GM23338 (cell line): ENCODE data around the gene SH3PXD2B. TPM values are rescaled to one million over a fixed set of nuclear protein-coding genes. Genes with fewer than 3 reads are reported as not detected.

Experiments
- ATAC-seq: fragments of 200-7000 bp; cut with Tn5 transposase; 3 replicates; pipeline ENCODE4 v1.9.1; 2020
- DNase-seq: peaks from one replicate; pipeline ENCODE4 v3.0.0-alpha.2; 2015; ENCODE audit warnings: low spot score
- H2AFZ ChIP-seq: fragments of 200-600 bp; sonication (generic); 2 replicates; pipeline ENCODE4 v1.8.0; 2016; ENCODE audit warnings: antibody characterized with exemption, mild to moderate bottlenecking, moderate library complexity
- H3F3A ChIP-seq: fragments of 200-600 bp; sonication (generic); replicated peaks from 2 replicates; pipeline ENCODE4 v1.8.0; 2017; ENCODE audit warnings: antibody characterized with exemption, mixed run types, low read depth
- H3K27ac ChIP-seq: fragments of 200-600 bp; sonication (generic); 2 replicates; pipeline ENCODE4 v1.6.1; 2016; ENCODE audit warnings: low read depth
- H3K27me3 ChIP-seq: fragments of 200-600 bp; sonication (generic); 2 replicates; pipeline ENCODE4 v1.8.0; 2016; ENCODE audit warnings: mild to moderate bottlenecking, mixed run types, moderate library complexity; ENCODE audit not compliant: insufficient read depth
- H3K36me3 ChIP-seq: fragments of 200-600 bp; sonication (generic); 2 replicates; pipeline ENCODE4 v1.8.0; 2016; ENCODE audit warnings: mild to moderate bottlenecking; ENCODE audit not compliant: insufficient read depth
- H3K4me1 ChIP-seq: fragments of 200-600 bp; sonication (generic); 2 replicates; pipeline ENCODE4 v1.8.0; 2016; ENCODE audit warnings: mild to moderate bottlenecking, moderate library complexity; ENCODE audit not compliant: insufficient read depth
- H3K4me2 ChIP-seq: fragments of 200-600 bp; sonication (generic); 2 replicates; pipeline ENCODE4 v1.7.1; 2017; ENCODE audit warnings: mixed run types
- H3K4me3 ChIP-seq: fragments of 200-600 bp; sonication (generic); 2 replicates; pipeline ENCODE4 v1.6.1; 2016; ENCODE audit warnings: mixed run types
- H3K79me2 ChIP-seq: fragments of 200-600 bp; sonication (generic); replicated peaks from 2 replicates; pipeline ENCODE4 v1.8.0; 2017; ENCODE audit warnings: mild to moderate bottlenecking; ENCODE audit not compliant: insufficient read depth
- H3K9me2 ChIP-seq: fragments of 200-600 bp; sonication (generic); 2 replicates; pipeline ENCODE4 v1.8.0; 2017; ENCODE audit not compliant: insufficient read depth
- H4K20me1 ChIP-seq: fragments of 200-600 bp; sonication (generic); replicated peaks from 2 replicates; pipeline ENCODE4 v1.8.0; 2017; ENCODE audit warnings: mild to moderate bottlenecking; ENCODE audit not compliant: insufficient read depth
- H3K27ac Mint-ChIP-seq: 2 replicates; pipeline ENCODE4 v1.8.0; 2020; ENCODE audit warnings: inconsistent platforms, mild to moderate bottlenecking, moderate library complexity, mixed read lengths
- H3K27me3 Mint-ChIP-seq: 3 replicates; pipeline ENCODE4 v1.8.0; 2022; ENCODE audit warnings: low read depth, mild to moderate bottlenecking, moderate library complexity, mixed read lengths, inconsistent platforms; ENCODE audit not compliant: insufficient read depth, poor library complexity
- H3K36me3 Mint-ChIP-seq: 3 replicates; pipeline ENCODE4 v1.8.0; 2021; ENCODE audit warnings: low read depth, mild to moderate bottlenecking, inconsistent platforms, moderate library complexity, mixed read lengths
- H3K4me1 Mint-ChIP-seq: 3 replicates; pipeline ENCODE4 v1.8.0; 2020; ENCODE audit warnings: mild to moderate bottlenecking, inconsistent platforms, mixed read lengths
- H3K4me3 Mint-ChIP-seq: 3 replicates; pipeline ENCODE4 v1.8.0; 2021; ENCODE audit warnings: moderate library complexity, mild to moderate bottlenecking, inconsistent platforms, mixed read lengths
- H3K9me3 Mint-ChIP-seq: 3 replicates; pipeline ENCODE4 v1.8.0; 2020; ENCODE audit warnings: moderate library complexity, mild to moderate bottlenecking, inconsistent platforms, mixed read lengths
- CREB1 ChIP-seq: fragments of 250-450 bp; sonication (Bioruptor Pico); IDR thresholded peaks from 2 replicates; pipeline ENCODE4 v1.5.0; 2020; ENCODE audit warnings: low read depth, mild to moderate bottlenecking, moderate library complexity
- ETS1 ChIP-seq: IDR thresholded peaks from 2 replicates; pipeline ENCODE4 v1.6.1; 2016; ENCODE audit warnings: antibody characterized with exemption
- EZH2phosphoT487 ChIP-seq: fragments of 200-600 bp; sonication (generic); IDR thresholded peaks from one replicate; pipeline ENCODE4 v1.8.1; 2018; ENCODE audit warnings: antibody characterized with exemption; ENCODE audit not compliant: unreplicated experiment
- JUNB ChIP-seq: IDR thresholded peaks from one replicate; pipeline ENCODE4 v1.6.1; 2016; ENCODE audit warnings: antibody characterized with exemption; ENCODE audit not compliant: unreplicated experiment
- NANOG ChIP-seq: IDR thresholded peaks from 2 replicates; pipeline ENCODE4 v1.6.1; 2016; ENCODE audit warnings: antibody characterized with exemption, borderline replicate concordance
- POLR2AphosphoS5 ChIP-seq: IDR thresholded peaks from 2 replicates; pipeline ENCODE4 v1.6.1; 2016; ENCODE audit warnings: antibody characterized with exemption, low read depth
- STAT1 ChIP-seq: IDR thresholded peaks from one replicate; pipeline ENCODE4 v1.6.1; 2016; ENCODE audit warnings: antibody characterized with exemption; ENCODE audit not compliant: unreplicated experiment
- ZNF114 ChIP-seq: fragments of 250-450 bp; sonication (Bioruptor Pico); IDR thresholded peaks from 2 replicates; pipeline ENCODE4 v1.5.0; 2020; ENCODE audit warnings: mild to moderate bottlenecking, moderate library complexity
- ZNF331 ChIP-seq: fragments of 250-450 bp; sonication (Bioruptor Pico); IDR thresholded peaks from 2 replicates; pipeline ENCODE4 v1.5.0; 2020; ENCODE audit warnings: low read depth, mild to moderate bottlenecking, moderate library complexity
- polyA plus RNA-seq: library from polyadenylated mRNA; unstranded; fragments of >200 nt; fragmentation: Nextera tagmentation; extraction: Ambion mirVana; gene quantifications from 2 replicates; pipeline ENCODE4 v1.2.1, GENCODE V29; 2016
- total RNA-seq: library from RNA; depleted of rRNA; stranded (reverse); fragments of >200 nt; shearing (Covaris generic); gene quantifications from 2 replicates; pipeline ENCODE4 v1.2.3, GENCODE V29; 2014
- TF ChIP-seq, protein P1 (sequence below), 2 experiments: fragments of 200-600 bp in 1 of 2; sonication (generic) in 1 of 2; conservative IDR thresholded peaks; 2 replicates each; pipeline versions ENCODE4 v1.5.1 to v1.6.1; 2016 to 2017; ENCODE audit warnings: antibody characterized with exemption in 2 of 2, low read depth in 2 of 2, mild to moderate bottlenecking in 2 of 2, moderate library complexity in 1 of 2
- TF ChIP-seq, protein P2 (sequence below): IDR thresholded peaks from one replicate; pipeline ENCODE4 v1.6.1; 2018; ENCODE audit warnings: antibody characterized with exemption; ENCODE audit not compliant: unreplicated experiment

Gene SH3PXD2B
- total and polyA plus RNA-seq, 2 experiments from 2014 or later = 40.2 to 52.5 TPM

- Mint-ChIP-seq H3K4me1 (no peaks in the 10 kb centered on the region), H3K4me3 (no peak overlapping the region), H3K27me3 (peaks cover 3% of the 10 kb centered on the region), H3K27ac (no peak overlapping the region), H3K36me3 (peaks cover 77% of the 10 kb centered on the region), H3K9me3 (no peaks in the 10 kb centered on the region)
- H3K27ac ChIP-seq = no peak overlapping the region
- no peak overlapping the region for H3K4me2 ChIP-seq
- H3K4me3 ChIP-seq = no peak overlapping the region
- H3K9me2 ChIP-seq = no peaks in the 10 kb centered on the region
- peaks cover 31% of the 10 kb centered on the region for H3K36me3 ChIP-seq
- no peaks in the 10 kb centered on the region for H3F3A ChIP-seq
- peaks cover 6% of the 10 kb centered on the region for H4K20me1 ChIP-seq
- ATAC-seq = no peak
- H3K79me2 ChIP-seq = no peaks in the 10 kb centered on the region
- H3K27me3 ChIP-seq = no peaks in the 10 kb centered on the region
- H3K4me1 ChIP-seq = no peaks in the 10 kb centered on the region
- TF ChIP-seq, protein P1, sequence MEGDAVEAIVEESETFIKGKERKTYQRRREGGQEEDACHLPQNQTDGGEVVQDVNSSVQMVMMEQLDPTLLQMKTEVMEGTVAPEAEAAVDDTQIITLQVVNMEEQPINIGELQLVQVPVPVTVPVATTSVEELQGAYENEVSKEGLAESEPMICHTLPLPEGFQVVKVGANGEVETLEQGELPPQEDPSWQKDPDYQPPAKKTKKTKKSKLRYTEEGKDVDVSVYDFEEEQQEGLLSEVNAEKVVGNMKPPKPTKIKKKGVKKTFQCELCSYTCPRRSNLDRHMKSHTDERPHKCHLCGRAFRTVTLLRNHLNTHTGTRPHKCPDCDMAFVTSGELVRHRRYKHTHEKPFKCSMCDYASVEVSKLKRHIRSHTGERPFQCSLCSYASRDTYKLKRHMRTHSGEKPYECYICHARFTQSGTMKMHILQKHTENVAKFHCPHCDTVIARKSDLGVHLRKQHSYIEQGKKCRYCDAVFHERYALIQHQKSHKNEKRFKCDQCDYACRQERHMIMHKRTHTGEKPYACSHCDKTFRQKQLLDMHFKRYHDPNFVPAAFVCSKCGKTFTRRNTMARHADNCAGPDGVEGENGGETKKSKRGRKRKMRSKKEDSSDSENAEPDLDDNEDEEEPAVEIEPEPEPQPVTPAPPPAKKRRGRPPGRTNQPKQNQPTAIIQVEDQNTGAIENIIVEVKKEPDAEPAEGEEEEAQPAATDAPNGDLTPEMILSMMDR (conservative IDR thresholded peaks at IDR 0.05; ENCODE audit: low read depth in 2 of 2) = peak; percentile 36 to 39
- no peak for TF ChIP-seq JUNB
- DNase-seq = no peak
- no peak overlapping the region for H2AFZ ChIP-seq
Measured at GRCh38 chr5:172389578-172390112, 64.7 kb downstream of the SH3PXD2B start.

- DNase-seq = no peak
- TF ChIP-seq, protein P2, sequence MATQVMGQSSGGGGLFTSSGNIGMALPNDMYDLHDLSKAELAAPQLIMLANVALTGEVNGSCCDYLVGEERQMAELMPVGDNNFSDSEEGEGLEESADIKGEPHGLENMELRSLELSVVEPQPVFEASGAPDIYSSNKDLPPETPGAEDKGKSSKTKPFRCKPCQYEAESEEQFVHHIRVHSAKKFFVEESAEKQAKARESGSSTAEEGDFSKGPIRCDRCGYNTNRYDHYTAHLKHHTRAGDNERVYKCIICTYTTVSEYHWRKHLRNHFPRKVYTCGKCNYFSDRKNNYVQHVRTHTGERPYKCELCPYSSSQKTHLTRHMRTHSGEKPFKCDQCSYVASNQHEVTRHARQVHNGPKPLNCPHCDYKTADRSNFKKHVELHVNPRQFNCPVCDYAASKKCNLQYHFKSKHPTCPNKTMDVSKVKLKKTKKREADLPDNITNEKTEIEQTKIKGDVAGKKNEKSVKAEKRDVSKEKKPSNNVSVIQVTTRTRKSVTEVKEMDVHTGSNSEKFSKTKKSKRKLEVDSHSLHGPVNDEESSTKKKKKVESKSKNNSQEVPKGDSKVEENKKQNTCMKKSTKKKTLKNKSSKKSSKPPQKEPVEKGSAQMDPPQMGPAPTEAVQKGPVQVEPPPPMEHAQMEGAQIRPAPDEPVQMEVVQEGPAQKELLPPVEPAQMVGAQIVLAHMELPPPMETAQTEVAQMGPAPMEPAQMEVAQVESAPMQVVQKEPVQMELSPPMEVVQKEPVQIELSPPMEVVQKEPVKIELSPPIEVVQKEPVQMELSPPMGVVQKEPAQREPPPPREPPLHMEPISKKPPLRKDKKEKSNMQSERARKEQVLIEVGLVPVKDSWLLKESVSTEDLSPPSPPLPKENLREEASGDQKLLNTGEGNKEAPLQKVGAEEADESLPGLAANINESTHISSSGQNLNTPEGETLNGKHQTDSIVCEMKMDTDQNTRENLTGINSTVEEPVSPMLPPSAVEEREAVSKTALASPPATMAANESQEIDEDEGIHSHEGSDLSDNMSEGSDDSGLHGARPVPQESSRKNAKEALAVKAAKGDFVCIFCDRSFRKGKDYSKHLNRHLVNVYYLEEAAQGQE = no peak
- TF ChIP-seq ZNF331 (CRISPR knock-in tag) (no peak), ZNF114 (CRISPR knock-in tag) (no peak), STAT1 (no peak), EZH2phosphoT487 (no peak), JUNB (no peak), NANOG (no peak), POLR2AphosphoS5 (no peak), CREB1 (CRISPR knock-in tag) (no peak), ETS1 (no peak)
- TF ChIP-seq, protein P1 (conservative IDR thresholded peaks at IDR 0.05; ENCODE audit: low read depth in 2 of 2) = no peak
Measured at GRCh38 chr5:172388246-172388733, 66.0 kb downstream of the SH3PXD2B start.

More at GRCh38 chr5:172388246-172388733, 66.0 kb downstream of the SH3PXD2B start:
- no peak overlapping the region for H3K4me3 ChIP-seq
- H3K36me3 Mint-ChIP-seq = peaks cover 64% of the 10 kb centered on the region
- ATAC-seq = no peak
- H2AFZ ChIP-seq = no peak overlapping the region
- H3K27ac ChIP-seq = no peak overlapping the region
- H3K9me3 Mint-ChIP-seq = no peaks in the 10 kb centered on the region
- H3K27me3 Mint-ChIP-seq = peaks cover 3% of the 10 kb centered on the region
- no peaks in the 10 kb centered on the region for H3F3A ChIP-seq
- H4K20me1 ChIP-seq = no peaks in the 10 kb centered on the region; the same call in none of the 2 replicates
- H3K4me3 Mint-ChIP-seq = no peak overlapping the region
- no peak overlapping the region for H3K27ac Mint-ChIP-seq
- no peaks in the 10 kb centered on the region for H3K4me1 ChIP-seq
- H3K4me1 Mint-ChIP-seq = no peaks in the 10 kb centered on the region
- H3K4me2 ChIP-seq = no peak overlapping the region
- H3K27me3 ChIP-seq = no peaks in the 10 kb centered on the region
- peaks cover 19% of the 10 kb centered on the region for H3K36me3 ChIP-seq
- H3K79me2 ChIP-seq = no peaks in the 10 kb centered on the region
- H3K9me2 ChIP-seq = no peaks in the 10 kb centered on the region
